GM21528 (cell line): ENCODE data around the gene GNB1L.

ENCODE experiments used
- ATAC-seq: cut with Tn5 transposase; IDR thresholded peaks from one replicate; pipeline ENCODE4 v1.9.1; 2021; ENCODE audit warnings: mild to moderate bottlenecking, moderate library complexity; ENCODE audit not compliant: unreplicated experiment, low FRiP score

GNB1L gene

DNA sequence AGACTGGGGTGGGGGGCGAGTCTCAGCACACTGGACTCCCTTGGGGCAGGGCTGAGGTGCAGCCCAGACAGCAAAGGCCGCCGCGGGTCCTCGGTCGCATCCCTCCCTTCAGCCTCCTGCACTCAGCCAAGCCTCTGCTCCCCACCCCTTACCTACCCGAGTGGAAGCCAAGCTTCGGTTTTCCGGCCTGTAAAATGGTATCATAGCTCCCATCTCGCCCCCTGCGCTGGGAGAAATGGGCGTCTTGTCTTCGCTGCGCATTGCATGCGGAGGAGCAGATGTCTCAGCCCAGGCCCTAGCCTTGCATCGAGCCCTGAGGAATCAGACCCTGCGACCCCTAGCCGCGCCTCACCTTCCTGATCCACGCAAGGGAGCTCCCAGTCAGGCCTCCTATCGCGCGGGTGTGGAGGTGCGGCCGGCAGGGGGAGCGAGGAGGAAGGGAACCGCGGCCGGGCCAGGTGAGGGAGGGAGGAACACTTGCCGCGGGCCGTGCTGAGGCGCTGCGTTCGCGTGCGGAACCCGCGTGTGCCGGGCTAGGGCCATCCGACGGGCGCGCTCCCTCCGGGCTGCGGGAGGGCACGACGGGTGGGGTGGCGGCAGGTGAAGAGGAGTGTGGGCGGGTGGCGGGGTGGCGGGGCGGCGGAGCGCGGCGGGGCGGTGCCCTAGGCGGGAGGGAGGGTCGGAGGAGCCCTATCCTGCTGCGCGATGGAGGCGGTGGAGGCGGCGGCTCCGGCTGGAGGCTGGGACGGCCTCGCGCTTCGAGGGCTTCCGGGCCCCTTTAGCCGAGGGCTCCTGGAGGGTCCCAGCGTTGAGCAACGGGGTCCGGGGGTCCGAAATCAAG lies 98.2 kb downstream of the GNB1L start:
- no peak for ATAC-seq

DNA sequence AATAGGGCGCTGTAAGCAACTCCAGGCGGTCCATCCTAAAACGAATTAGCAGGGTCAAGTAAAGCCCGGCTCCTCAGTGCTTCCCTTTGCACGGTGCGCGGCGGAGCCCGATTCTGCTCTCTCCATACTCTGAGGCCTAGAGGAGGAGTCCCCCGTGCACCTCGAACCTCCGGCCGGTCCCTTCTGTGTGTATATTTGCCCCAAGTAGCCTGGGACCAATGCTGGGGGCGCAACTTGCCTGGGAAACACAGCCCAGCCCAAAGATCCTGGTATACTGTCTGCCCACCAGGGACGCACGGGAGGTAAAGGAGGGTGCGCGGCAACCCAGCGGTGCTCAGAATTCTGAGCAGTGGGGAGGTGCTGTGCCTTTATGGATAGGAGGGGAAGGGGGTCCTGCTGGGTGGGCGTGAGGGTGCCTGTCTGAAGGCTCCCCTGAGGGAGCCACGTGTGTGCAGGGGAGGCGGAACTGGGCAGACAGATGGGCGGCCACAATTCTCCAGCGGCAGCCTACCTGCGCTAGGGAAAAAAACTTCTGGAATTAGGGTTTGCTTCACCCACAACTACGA lies 98.9 kb downstream of the GNB1L start:
- ATAC-seq: no peak

DNA sequence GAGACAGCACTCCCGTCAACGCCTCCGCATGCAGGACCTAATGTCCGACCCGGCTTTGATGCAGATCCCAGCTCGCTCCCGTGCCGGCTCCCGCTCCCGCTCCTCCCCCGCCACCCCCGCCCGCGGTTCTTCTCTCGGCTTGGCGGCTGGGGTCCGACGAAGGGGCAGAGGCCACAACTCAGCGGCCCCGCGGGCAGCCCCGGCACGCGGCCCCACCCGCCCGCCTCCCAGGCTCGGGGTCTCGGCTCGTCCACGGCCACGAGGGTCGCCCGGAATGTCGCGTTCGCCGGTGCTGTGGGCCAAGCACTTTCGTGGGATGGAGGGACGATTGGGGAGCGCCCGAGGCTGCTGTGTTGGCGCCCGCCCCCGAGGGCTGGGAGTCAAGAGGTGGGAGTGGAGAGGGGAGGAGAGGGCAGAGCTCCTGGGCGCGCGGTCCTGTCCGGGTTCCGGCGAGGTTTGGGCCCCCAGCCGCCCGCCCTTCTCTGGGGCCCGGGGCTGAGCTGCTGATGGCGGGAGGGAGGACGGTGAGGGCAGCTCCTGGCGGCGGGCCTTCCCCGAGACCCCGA lies 99.4 kb downstream of the GNB1L start:
- no peak for ATAC-seq

DNA sequence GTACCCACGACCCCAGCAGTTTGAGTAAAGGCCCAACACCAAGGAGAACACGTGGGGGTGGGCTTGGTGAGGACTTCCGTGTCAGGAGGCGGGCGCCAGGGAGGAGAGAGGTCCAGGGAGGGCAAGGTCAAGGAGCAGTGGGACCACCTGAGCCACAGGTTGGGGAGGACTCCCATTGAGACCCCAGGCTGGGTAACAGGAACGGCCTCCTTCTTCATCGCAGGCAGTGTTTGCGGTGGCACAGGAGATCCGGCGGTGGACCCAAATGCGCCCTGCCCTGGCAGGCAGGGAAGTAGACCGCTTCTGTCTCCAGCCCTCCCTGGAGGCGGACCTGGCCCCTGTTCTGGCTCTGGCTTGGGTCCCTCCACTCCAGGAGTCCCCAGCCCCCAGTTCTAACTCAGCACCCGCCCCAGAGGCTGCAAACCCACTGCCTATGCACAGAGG lies 100.0 kb downstream of the GNB1L start:
- ATAC-seq: no peak

DNA sequence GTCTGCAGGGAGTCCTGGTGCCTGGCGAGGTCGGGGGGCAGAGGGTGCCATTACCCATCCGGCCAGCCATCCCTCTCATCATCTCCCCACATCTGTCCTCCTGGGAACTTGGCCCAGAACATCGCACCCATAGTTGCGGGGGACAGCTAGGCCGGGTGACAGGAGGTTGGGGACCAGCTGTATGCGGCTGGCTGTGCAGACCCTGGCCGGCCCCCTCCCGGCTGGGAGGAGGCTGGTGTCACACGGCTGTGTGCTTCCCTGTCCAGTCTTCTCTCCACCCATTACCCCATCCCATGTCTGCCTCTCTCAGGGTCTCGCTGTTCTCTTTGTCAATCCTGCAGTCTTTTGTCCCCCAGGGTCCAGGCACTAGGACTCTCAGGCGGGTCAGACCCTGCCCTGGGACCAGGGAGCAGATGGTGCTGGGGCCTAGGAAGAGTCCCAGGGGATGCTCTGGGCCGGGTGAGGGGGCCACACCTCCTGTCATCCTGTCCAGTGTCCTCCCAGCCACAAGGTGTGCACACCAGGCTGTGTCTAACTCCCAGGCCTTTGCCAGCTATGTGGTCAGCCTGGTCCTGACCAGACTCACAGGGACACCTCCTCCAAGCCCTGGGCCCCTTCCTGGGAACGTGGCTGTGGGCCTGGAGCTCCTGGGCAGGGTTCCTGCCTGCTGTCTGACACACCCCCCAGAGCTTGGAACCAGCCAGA lies 100.5 kb downstream of the GNB1L start:
- ATAC-seq: no peak

DNA sequence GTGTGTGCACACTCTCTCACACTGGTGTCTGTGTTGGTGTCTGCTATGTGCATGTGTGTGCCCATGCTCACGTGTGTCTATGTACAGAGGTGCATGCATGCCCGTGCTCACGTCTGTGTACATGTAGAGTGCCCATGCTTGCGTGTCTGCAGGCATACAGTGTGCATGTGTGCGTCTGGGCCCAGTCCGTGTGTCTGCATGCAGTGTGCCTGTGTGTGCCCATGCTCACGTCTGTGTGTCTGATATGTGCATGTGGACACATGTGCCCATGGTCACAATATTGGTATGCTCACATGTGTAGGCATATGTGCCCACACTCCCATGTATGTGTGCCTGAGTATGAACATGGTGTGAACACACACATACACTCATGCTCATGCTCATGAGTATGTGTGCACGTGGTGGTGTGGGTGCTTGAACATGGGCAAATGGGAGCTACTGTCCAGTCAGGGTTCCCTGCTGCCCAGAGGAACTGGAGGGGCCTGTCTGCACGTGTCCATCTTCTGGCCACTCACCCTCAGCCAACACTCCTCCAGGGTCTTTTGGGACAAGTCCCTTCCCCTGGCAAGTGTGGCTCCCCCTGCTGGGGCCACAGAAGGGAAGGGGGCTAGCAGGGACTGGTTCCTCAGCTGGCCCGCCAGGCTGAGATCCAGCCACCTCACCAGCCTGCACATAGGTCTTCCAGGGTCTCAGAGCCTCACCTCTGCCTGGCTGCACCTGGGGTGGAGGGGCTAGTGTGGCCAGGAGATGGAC lies 101.4 kb downstream of the GNB1L start:
- ATAC-seq: no peak

DNA sequence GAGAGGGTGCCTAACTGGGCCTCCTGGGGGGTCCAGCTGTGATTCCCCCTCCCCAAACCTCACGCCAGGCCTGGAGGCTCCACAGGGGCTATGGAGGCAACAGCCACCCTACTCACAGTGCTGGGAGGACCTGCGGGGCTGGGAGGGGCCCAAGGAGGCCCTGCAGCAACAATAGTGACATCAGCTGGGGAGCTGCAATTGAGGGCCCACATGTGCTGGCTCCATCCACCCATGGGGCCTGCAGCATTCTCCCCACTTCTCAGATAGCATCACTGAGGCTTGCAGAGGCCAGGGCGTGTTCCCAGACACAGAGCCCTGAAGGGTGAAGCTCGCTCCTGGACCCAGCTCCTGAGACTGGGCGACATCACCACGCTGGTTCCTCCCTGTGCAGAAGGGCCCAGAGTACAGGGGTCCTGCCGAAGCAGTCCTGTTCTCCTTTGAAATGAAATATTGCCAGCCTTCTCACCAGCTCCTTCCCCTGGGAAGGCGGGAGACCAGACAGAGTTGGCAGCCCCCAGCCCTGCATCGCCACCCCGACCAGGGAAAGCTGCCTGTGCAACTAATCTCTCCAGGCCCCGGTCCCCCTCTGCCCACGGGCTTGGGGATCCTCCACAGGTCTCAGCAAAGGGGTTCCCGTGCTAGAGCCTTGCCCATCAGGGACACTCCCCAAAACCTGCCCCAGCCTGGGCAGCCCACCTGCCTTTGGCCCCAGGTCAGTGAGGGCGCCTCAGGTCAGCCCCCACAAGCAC lies 103.0 kb downstream of the GNB1L start:
- no peak for ATAC-seq

DNA sequence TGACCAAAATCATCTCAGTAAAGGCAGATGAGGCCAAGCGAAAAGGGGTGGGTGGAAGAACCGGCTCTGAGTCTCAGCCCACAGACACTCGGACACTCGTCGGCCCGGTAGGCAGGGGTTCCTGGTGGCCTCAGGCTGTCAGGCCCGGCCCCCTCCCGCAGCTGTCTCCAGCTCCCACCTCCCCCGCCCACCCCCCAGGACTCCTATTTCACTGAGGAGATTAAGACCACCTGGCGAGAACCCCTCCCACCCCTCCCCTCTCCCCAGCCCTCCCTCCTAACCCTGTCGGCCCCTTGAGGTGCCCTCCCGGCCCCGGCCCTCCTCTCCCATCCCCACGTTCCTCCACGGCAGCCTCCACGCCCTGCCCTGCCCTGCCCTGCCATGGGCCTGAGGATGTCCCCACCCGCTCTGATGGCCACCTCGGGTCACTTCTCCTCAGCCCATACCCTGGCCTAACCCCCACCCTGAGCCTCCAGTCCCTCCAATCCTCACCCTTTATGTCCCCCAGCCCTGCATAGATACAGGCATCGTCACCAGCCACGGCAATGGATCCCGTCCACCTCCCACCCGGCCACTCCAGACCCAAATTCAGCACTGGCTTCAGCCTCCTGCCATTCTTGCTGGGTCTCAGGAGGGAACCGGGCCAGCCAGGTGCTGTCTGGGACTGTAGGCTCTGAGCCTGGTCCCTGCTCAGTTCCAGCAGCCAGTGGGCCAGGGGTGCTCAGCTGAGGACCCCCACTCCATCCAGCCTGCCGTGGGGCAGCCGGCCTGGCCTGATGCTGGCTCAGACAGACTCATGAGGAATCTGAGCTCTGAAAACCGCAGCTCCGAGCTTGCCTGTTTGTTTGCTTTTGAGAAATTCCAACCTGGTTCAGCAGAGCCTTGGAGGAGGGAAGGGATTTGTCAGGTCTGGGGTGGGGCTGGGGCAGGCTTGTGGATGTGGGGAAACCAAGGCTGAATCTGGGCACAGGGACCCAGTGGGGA lies 103.9 kb downstream of the GNB1L start:
- no peak for ATAC-seq

DNA sequence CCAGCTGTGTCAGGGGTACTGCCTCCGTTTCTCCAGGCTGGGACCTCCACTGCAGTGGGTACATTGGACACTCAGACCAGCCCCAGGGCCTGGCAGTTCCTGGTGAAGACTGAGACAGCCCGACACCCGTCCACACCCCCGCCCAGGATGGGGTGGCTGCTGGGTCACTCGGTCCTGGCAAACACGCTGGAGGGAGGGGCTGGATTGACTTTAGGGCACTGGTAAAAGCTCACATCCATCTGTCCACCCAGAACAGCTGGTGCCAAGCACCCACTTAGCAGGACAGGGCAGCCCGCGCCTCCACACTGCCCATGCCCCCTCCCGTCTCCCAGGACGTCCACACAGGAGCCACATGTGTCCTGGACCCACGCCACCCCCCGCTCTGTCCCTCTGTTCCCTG lies 104.8 kb downstream of the GNB1L start:
- ATAC-seq: no peak

DNA sequence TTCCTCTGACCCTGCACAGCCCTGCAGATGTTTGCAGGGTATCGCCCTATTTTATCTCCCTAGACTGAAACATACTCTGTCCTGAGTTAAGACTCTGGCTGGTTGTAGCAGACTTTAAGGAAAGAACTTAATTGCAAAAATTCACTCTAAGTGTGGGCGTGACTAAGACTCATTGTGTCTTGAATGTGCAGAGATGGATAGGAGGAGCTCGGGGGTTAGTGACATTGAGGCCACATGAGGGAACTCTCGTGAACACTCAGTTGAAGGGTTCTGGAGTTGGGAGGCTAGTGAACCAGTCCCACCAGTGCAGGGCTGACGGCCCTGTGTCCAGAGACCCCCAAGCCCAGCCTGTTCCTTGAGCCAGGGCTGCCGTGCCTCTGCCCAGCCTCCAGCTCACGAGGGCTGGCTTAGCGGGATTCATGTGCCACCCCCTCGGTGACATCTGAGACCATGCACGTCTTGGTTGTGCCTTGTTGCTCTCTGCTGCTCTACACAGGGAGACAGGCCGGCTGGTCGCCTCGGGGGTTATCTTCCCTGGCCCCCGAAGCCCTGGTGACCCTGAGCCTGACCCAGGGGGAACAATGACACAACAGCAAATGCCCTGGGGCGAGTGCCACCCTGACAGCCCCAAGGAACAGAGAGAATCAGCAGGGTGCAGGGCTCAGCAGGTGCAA lies 105.5 kb downstream of the GNB1L start:
- ATAC-seq: no peak

DNA sequence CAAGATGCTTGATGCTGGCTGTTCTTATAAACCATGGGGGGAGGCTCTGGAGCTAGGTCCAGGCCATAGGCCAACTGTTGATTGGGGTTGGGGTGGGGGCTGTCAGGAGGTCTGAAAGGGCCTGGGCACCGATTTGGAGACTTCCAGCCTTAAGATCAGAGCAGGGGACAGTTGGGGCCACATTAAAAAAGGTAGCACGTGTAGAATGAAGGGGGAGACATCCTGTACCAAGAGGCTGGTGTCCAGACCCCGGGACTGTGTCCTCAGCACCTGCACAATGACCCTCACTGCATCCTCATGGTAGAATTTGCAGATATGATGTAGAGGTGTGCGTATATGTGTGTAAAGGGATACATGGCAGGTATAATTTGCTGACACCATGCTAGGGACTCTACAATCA lies 106.5 kb downstream of the GNB1L start:
- no peak for ATAC-seq

DNA sequence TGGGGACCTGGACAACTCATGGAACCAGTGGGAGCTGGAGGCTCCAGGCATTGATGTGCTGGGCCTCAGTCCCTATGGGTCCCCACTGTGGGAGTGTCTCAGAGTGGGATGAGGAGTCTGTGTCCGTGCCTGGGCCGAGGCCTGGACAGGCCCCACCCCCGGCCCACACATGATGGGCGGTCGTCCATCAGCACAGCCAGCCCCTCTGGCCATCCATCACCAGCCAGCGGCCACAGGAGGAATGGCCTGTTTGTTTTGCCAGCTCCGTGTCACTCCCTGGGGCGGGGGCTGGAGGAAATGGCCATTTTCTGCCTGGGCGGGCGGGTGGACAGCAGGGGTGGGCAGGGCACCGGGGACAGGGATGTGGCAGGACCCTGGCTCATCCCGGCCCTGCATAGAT lies 107.1 kb downstream of the GNB1L start:
- ATAC-seq: no peak

DNA sequence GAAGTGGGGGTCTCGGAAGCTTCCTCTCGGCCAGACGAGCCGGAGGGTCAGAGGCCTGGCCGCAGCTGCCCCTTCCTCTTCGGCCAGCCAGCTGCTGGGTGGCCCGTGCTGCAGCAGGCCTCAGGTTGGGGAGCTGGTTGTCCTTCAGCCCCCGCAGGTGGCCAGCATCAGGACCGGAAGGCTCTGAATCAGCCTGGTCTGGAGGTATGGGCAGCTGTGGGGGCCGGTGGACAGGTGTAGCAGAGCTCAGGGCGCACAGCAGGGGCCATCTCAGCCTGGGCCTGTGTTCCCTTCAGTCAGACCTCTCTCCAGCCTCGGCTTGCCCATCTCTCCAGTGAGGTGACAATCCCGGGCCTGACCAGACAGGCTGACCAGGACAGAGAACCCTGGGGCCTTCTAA lies 107.9 kb downstream of the GNB1L start:
- ATAC-seq: no peak

DNA sequence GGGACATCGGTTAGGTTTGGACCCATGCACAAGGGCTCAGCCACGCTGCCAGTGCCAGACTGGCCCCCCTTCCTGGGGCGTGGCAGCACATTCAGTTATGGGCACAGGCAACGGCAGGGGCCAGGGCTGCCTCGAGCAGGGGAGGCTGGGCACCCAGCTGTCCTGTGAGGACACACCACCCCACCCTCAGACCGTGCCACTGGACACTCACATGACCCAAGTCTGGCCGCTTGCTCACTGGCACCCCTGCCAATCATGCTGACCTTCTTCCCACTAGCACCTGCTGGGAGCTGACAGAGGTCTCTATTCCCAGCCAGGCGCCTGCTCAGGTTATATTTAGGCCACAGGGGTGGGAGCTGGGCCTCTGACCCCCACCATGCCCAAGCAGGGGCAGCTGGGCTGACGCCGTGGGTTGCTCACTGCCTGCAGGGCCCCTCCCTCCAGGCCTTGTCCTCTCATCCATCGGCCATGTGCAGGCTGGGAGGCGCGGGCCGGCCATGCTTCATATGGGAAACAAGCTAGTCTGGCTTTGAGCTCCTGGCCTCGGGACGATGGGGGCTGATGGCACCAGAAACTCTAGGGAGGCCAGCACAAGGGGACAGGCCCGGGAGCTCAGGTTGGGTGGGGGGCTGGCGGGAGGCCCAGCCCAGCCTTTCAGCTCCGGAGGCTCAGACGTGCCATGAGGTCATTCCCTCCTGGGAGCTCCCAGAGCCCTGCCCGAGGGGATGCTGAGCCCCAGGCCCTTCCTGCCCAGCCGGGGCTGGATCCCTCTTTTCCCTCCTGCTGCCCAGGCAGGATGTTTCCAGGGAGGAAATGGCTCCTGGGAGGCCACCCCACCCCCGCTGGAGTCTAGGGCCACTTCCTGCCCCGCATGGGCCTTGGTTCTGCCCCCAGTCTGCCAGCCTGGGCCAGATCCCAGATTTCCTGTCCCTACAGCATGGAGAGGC lies 109.2 kb downstream of the GNB1L start:
- ATAC-seq: no peak

DNA sequence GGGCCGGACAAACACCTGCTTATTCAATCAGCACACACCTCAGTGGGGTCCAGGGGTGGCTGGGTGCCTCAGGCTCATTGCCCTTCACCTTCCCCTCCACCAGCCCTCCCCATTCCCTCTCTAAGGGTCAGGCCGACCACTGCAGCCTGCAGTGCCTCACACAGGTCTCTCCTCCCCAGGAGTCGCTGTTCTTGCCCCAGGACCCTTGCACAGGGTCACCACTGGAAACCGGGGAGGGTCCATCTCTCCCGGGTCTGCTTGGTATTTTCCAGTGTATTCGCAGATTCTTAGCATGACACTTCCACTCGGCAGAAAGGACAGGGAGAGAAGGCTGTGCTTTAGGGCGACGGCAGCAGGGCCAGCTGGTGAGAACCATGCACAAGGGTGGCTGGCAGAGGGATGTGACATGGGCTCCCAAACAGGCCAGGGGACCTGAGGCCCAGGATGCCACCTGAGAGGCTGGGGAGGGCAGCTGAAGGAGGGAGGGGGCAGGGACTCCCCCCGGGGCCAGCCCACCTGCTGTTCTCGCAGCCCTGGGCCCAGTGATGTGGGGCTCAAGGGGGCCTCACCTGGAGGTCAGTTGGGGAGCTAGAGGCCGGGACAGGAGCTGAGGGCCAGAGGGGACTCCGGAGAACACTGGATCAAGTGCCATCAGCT lies 110.2 kb downstream of the GNB1L start:
- no peak for ATAC-seq

DNA sequence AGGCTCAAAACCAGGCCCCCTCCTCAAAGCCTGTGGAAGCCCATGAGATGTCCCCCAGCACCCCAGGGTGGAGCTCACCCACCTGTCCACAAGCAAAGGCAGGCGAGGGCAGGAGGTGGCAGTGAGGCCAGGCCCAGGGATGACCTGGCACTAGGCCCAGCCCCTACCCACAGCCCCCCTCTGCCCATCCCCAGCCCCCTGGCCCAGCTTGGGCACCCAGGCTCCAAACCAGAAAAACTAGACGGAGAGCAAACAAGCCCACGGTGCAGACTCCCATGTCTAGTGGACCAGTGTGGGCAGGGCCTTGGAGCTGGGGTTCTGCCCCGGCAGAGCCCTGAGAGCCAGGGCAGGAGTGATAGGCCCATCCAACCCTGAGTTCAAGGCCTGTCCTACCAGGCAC lies 111.0 kb downstream of the GNB1L start:
- no peak for ATAC-seq

DNA sequence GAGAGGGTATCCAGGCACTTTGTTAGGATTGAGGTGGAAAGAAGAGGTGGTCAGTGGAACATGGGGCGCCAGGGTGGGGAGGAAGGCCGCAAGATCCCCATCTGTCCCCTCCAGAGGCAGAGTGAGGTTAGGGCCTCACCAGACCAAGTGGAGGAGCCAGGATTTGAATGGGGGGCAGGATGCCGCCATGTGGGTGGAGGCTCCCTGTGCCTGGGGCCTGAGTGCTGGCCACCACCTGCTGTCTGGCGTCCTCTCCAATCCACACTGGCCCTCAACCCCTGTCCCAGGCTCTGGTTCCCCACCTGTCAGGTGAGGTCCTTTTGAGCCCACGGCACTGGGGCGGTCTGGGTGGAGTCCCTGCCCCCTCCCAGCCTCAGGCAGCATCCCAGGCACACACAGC lies 111.6 kb downstream of the GNB1L start:
- ATAC-seq: no peak
